GM21515 (cell line): ENCODE data around the gene RPL18A.

ENCODE experiments used
- ATAC-seq: cut with Tn5 transposase; IDR thresholded peaks from one replicate; pipeline ENCODE4 v1.9.1; 2021; ENCODE audit not compliant: unreplicated experiment

Gene RPL18A

GRCh38 chr19:17841810-17842662, 17.7 kb upstream of the RPL18A start:
- ATAC-seq = no peak

GRCh38 chr19:17842663-17843291, 16.9 kb upstream of the RPL18A start:
- no peak for ATAC-seq

GRCh38 chr19:17843292-17843827, 16.4 kb upstream of the RPL18A start:
- no peak for ATAC-seq

GRCh38 chr19:17843908-17844490, 15.7 kb upstream of the RPL18A start:
- ATAC-seq = no peak

GRCh38 chr19:17846146-17846545, 13.6 kb upstream of the RPL18A start:
- ATAC-seq = no peak

GRCh38 chr19:17847538-17848366, 12.0 kb upstream of the RPL18A start, which contains the start of gene JAK3:
Gene JAK3, minus strand, starts transcription at chr19:17847982. Its CDS starts 3,565 bp downstream, at chr19:17844417.
- ATAC-seq = peak; percentile 45

- ATAC-seq = no peak
Measured at GRCh38 chr19:17848595-17849292, 11.0 kb upstream of the RPL18A start.

- no peak for ATAC-seq
Measured at GRCh38 chr19:17854061-17854460, 5.6 kb upstream of the RPL18A start.

- no peak for ATAC-seq
Measured at GRCh38 chr19:17855280-17856152, 4.2 kb upstream of the RPL18A start.

GRCh38 chr19:17860331-17860992, 752 bp downstream of the RPL18A start:
- no peak for ATAC-seq

GRCh38 chr19:17860993-17861360, 1.3 kb downstream of the RPL18A start:
- ATAC-seq = no peak

GRCh38 chr19:17861542-17862402, 2.1 kb downstream of the RPL18A start:
- ATAC-seq = no peak

- no peak for ATAC-seq
Measured at GRCh38 chr19:17862711-17863519, 3.2 kb downstream of the RPL18A start.

GRCh38 chr19:17863520-17864182, 3.9 kb downstream of the RPL18A start:
- ATAC-seq = no peak

- no peak for ATAC-seq
Measured at GRCh38 chr19:17865364-17866311, 5.9 kb downstream of the RPL18A start.
